Heart left ventricle (tissue), 16 donors: Measurements from ENCODE around the gene MB. TPM values are rescaled to one million over a fixed set of nuclear protein-coding genes. Genes with fewer than 3 reads are reported as not detected.

Source experiments
- ATAC-seq, 4 donors: fragments of 200-7000 bp; cut with Tn5 transposase; one replicate each; pipeline ENCODE4 v1.9.1; 2020 to 2022; ENCODE audit warnings: moderate library complexity in 4 of 4, mild to moderate bottlenecking in 3 of 4, moderate number of reproducible peaks in 1 of 4
- DNase-seq, 5 donors: peaks; one replicate each; pipeline ENCODE4 v3.0.0-alpha.2; 2020
- H3K27ac ChIP-seq, 12 donors: fragments of 200-600 bp; sonication (generic) in 4 of 12; one replicate each; pipeline versions ENCODE4 v1.5.0 to v1.8.0; 2016 to 2022; ENCODE audit warnings: mild to moderate bottlenecking in 2 of 12
- H3K27me3 ChIP-seq, 9 donors: fragments of 200-600 bp; sonication (generic) in 2 of 9; one replicate each; pipeline versions ENCODE4 v1.5.1 to v1.8.0; 2016 to 2022; ENCODE audit warnings: mild to moderate bottlenecking in 3 of 9
- H3K36me3 ChIP-seq, 9 donors: fragments of 200-600 bp; sonication (generic) in 2 of 9; one replicate each; pipeline versions ENCODE4 v1.5.0 to v1.8.0; 2018 to 2022; ENCODE audit warnings: mild to moderate bottlenecking in 2 of 9
- H3K4me1 ChIP-seq, 12 donors: fragments of 200-600 bp; sonication (generic) in 4 of 12; one replicate each; pipeline versions ENCODE4 v1.5.0 to v1.8.0; 2016 to 2022; ENCODE audit warnings: mild to moderate bottlenecking in 3 of 12
- H3K4me3 ChIP-seq, 12 donors: fragments of 200-600 bp; sonication (generic) in 4 of 12; one replicate each; pipeline versions ENCODE4 v1.5.0 to v1.8.0; 2017 to 2022; ENCODE audit warnings: mild to moderate bottlenecking in 9 of 12, moderate library complexity in 4 of 12
- H3K9me3 ChIP-seq, 12 donors: fragments of 200-600 bp; sonication (generic) in 4 of 12; one replicate each; pipeline versions ENCODE4 v1.5.0 to v1.8.0; 2016 to 2022; ENCODE audit warnings: mild to moderate bottlenecking in 1 of 12
- POLR2A ChIP-seq, 2 donors: fragments of 450-650 bp; IDR thresholded peaks; one replicate each; pipeline ENCODE4 v1.6.1; 2017; ENCODE audit warnings: antibody characterized with exemption in 2 of 2, mild to moderate bottlenecking in 2 of 2, moderate library complexity in 2 of 2
- WGBS, 4 donors: extraction: QIAGEN DNeasy Blood & Tissue Kit in 2 of 4; methylation state at CpG; one replicate each; pipeline versions ENCODE4 v1.1.5 to v1.1.7; 2013 to 2018; 5-methylcytosine and 5-hydroxymethylcytosine counted together
- intact Hi-C, 10 donors: fragments of 100-400 bp; cut with DNase I; formaldehyde crosslinking; loops; one replicate each; pipeline versions ENCODE4 v1.11.1 to v1.14.2; 2022
- polyA plus RNA-seq, 2 donors: library from polyadenylated mRNA; stranded (reverse); fragments of 200-250 nt; gene quantifications; one replicate each; pipeline ENCODE4 v1.2.3, GENCODE V29; 2013
- total RNA-seq, 9 donors: library from RNA; depleted of rRNA in 2 of 9; stranded (reverse); fragments of >200 nt in 2 of 9; fragmentation: NEBNext Ultra II Directional in 3 of 9; extraction: Animal tissue kit (Norgen Biotek cat#: 25700) in 3 of 9; gene quantifications; one replicate each; pipeline versions ENCODE4 v1.1.0 to v1.2.4, GENCODE V29; 2016 to 2023
- TF ChIP-seq, protein P1 (sequence below), 12 donors: fragments of 200-600 bp; sonication (generic) in 4 of 12; IDR thresholded peaks; one replicate each; pipeline versions ENCODE4 v1.5.0 to v1.8.0; 2018 to 2022; ENCODE audit warnings: antibody characterized with exemption in 12 of 12, mild to moderate bottlenecking in 5 of 12
- donor health status: ischemic (EF 13 %, LVEDD 7.1; RV severe dilation, severe dysfunction).
- donor health status: healthy with polysubstance abuse.
- donor health status: DM: no; HTN: yes; CAD: no.
- donor health status: DM: no; HTN: no; CAD: no.
- donor health status: ischemic (EF 25% LVEDD 6.9; RV normal size, moderate dysfunction).
- donor health status: ischemic (EF 25% LVEDD 5.7; RV mildly dilated, moderate dysfunction).
- donor health status: healthy.
- donor health status: DM: yes; HTN: yes; CAD: no.
- donor health status: ischemic (EF 35%, LVEDD 5.7; RV mildly dilated, moderate dysfunction).
- donor health status: nonischemic (EF 11% LVEDD 7.7; RV severe dilation, severe dysfunction).
- donor health status: DM: yes; HTN: yes; CAD: no.
- donor health status: PGD.
- donor health status: ischemic (EF 29% LVEDD 5.4; RV normal size, mild dysfunction).
- donor health status: nonischemic (EF 23%, LVEDD 6.1; RV moderate dilation, normal function).

MB gene
- total and polyA plus RNA-seq, 11 donors = 6,181 to 16,840 (median 13,341) TPM

DNA sequence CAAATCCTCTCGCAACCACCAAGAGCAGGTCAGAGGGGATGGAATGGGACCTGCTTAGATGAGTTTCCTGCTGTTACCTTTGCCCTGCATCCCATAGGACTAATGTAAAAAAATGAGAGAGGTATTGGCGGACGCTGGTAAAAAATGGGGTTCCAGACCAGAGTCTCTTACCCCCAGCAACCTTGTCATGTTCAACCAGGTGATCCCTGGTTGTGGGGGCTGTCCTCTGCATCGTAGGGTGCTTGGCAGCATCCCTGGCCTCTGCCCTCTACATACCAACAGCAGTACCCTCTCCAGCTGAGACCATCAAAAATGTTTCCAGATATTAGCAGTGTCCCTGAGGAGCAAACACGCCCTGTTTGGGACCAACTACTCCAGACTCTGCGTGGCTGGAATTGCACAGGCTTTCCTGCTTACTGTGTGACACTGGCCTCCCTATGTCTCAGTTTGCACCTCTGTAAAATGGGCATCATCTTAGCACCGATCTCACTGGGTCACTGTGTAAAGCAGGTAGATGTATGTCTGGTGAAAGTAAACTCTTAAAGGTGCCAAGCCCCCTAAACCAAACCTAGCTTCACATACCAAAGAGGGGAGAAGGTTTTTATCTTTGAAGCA lies 32.6 kb upstream of the MB start:
- H3K27ac ChIP-seq = peak overlapping the region in 7 of 12 donors; percentile 82 to 98 (median 93)
- H3K9me3 ChIP-seq = peaks cover 0 to 11% (median 2%) of the 10 kb centered on the region in 12 donors
- intact Hi-C loops = no loop called here
- DNase-seq (no peak), ATAC-seq (no peak)
- no peak for TF ChIP-seq POLR2A (IDR thresholded peaks at IDR 0.05)
- TF ChIP-seq, protein P1, sequence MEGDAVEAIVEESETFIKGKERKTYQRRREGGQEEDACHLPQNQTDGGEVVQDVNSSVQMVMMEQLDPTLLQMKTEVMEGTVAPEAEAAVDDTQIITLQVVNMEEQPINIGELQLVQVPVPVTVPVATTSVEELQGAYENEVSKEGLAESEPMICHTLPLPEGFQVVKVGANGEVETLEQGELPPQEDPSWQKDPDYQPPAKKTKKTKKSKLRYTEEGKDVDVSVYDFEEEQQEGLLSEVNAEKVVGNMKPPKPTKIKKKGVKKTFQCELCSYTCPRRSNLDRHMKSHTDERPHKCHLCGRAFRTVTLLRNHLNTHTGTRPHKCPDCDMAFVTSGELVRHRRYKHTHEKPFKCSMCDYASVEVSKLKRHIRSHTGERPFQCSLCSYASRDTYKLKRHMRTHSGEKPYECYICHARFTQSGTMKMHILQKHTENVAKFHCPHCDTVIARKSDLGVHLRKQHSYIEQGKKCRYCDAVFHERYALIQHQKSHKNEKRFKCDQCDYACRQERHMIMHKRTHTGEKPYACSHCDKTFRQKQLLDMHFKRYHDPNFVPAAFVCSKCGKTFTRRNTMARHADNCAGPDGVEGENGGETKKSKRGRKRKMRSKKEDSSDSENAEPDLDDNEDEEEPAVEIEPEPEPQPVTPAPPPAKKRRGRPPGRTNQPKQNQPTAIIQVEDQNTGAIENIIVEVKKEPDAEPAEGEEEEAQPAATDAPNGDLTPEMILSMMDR (IDR thresholded peaks at IDR 0.05) = no peak
- H3K4me3 ChIP-seq = peak overlapping the region in 11 of 12 donors; percentile 53 to 89 (median 67)
- H3K36me3 ChIP-seq = peaks cover 0 to 11% (median 0%) of the 10 kb centered on the region in 9 donors
- H3K4me1 ChIP-seq = peaks cover 11 to 56% (median 28%) of the 10 kb centered on the region in 12 donors
- 63 to 79% (median 72%) methylated on average over 6 to 7 of the region's 7 CpGs for WGBS, 4 donors
- H3K27me3 ChIP-seq = no peaks in the 10 kb centered on the region

DNA sequence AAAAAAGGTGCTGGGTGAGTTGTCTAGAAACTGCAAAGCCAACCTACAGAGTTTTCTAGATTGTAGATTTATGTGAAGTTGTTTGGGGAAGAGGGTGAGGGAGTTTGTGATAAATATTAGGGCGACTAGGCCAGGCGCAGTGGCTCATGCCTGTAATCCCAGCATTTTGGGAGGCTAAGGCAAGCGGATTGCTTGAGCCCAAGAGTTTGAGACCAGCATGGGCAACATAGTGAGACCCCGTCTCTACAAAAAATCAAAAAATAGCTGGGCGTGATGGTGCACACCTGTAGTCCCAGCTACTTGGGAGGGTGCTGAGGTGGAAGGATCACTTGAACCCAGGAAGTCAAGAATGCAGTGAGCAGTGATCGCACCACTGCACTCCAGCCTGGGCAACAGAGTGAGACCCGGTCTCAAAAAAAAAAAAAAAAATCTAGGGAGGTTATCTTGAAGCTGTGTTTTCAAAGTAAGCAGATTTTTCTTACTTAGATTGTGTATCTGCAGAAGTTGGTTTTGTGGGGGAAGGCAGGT lies 32.0 kb upstream of the MB start:
- ATAC-seq (no peak), DNase-seq (no peak)
- Histone ChIP-seq H3K4me1 (peaks cover 11 to 51% (median 28%) of the 10 kb centered on the region in 12 donors), H3K4me3 (peak overlapping the region in 11 of 12 donors; percentile 53 to 89 (median 67)), H3K9me3 (peaks cover 0 to 11% (median 2%) of the 10 kb centered on the region in 12 donors), H3K36me3 (peaks cover 0 to 8% (median 0%) of the 10 kb centered on the region in 9 donors), H3K27me3 (no peaks in the 10 kb centered on the region), H3K27ac (peak overlapping the region in 10 of 12 donors; percentile 79 to 98 (median 92))
- intact Hi-C loops = no loop called here
- 52 to 66% (median 62%) methylated on average over 7 of the region's 7 CpGs for WGBS, 4 donors
- TF ChIP-seq, protein P1 (IDR thresholded peaks at IDR 0.05) = no peak
- TF ChIP-seq POLR2A (IDR thresholded peaks at IDR 0.05) = no peak

DNA sequence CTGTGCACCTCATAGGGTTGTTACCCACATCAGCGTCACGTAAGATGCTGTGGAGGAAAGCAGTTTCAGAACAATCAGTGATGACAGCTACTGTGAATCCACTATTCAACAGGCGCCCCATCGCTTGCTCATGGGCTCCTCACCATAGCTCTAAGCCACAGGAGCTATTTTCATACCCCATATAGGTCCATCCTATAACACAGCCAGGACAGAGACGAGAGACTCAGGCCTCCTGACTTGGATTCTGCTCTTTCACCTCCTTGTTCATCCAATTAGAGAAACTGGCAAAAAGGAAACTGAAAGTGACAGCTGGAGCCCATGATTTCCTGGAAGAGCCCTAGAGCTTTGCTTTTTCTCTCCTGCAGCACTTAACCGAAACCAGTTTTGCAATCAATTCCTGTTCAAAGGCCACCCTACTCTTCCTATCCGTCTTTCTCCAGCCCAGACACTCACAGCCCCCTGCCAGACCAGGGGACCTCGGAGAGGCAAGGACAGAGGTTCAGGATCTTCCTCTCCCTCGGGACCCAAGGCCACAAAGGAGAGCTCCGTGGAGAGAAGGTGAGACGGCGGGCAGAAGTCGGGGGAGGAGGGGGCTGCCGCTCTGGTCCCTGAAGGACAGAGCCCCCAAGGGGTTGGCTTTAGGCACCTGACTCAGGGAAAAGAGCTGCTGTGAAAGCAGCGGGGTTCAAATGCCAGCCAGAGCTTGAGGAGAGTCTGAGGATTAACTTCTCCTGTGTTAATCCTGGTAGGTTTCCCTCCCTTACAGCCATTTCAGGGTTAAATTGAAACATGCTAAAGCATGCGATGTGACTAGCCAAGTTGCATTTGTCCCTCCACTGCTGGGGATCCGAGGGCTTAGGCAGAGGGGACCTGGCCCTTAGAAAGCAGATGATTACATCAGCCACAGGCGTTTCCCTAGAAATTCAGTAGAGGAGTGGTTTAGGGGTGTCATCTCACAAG lies 31.2 kb upstream of the MB start, which contains the start of gene APOL6:
Gene APOL6, plus strand, starts transcription at position 381 of the 960 bp plus-strand sequence. CDS start 7,980 bp downstream, outside the sequence.
- WGBS, 4 donors = 11 to 20% (median 15%) methylated on average over 17 to 18 of the region's 18 CpGs
- Histone ChIP-seq H3K9me3 (peaks cover 0 to 11% (median 2%) of the 10 kb centered on the region in 12 donors), H3K36me3 (peaks cover 0 to 4% (median 0%) of the 10 kb centered on the region in 9 donors), H3K27me3 (no peaks in the 10 kb centered on the region), H3K27ac (peak within 1 kb of the TSS; percentile 79 to 98 (median 90)), H3K4me1 (peaks cover 11 to 44% (median 28%) of the 10 kb centered on the region in 12 donors), H3K4me3 (peak within 1 kb of the TSS; percentile 53 to 89 (median 67))
- TF ChIP-seq, protein P1 (IDR thresholded peaks at IDR 0.05) = no peak
- peak in 1 of 2 donors; percentile 16 for TF ChIP-seq POLR2A (IDR thresholded peaks at IDR 0.05)
- ATAC-seq (peak; percentile 39 to 75 (median 66)), DNase-seq (peak in 1 of 5 donors; percentile 51)
- intact Hi-C loops = no loop called here
